Tibial artery (tissue), 4 donors: Measurements from ENCODE around the gene BTBD9.
"Not testable (repeated sequence)": the region's sequence is repeated elsewhere in the genome, so short reads cannot be mapped to it uniquely, and the experiment has no call there.

ENCODE experiments used
- DNase-seq, 2 donors: peaks; one replicate each; pipeline ENCODE4 v3.0.0-alpha.2; 2019
- H3K27ac ChIP-seq, 2 donors: fragments of 200-600 bp; sonication (generic) in 1 of 2; 1 replicate in 1 of 2; 2 replicates in 1 of 2; pipeline ENCODE4 v1.5.1; 2018 to 2019; ENCODE audit warnings: mild to moderate bottlenecking in 1 of 2
- H3K27me3 ChIP-seq, 2 donors: fragments of 200-600 bp; sonication (generic) in 1 of 2; one replicate each; pipeline versions ENCODE4 v1.5.1 to v1.6.0; 2016 to 2019
- H3K36me3 ChIP-seq, 3 donors: fragments of 200-600 bp; sonication (generic) in 2 of 3; one replicate each; pipeline ENCODE4 v1.5.1; 2016 to 2019; ENCODE audit warnings: mild to moderate bottlenecking in 2 of 3
- H3K4me1 ChIP-seq, 4 donors: fragments of 200-600 bp; sonication (generic) in 2 of 4; 1 replicate in 3 of 4; 2 replicates in 1 of 4; pipeline ENCODE4 v1.5.1; 2016 to 2019
- H3K4me3 ChIP-seq, 2 donors: fragments of 200-600 bp; sonication (generic) in 1 of 2; 1 replicate in 1 of 2; 2 replicates in 1 of 2; pipeline ENCODE4 v1.5.1; 2018 to 2019; ENCODE audit warnings: mild to moderate bottlenecking in 2 of 2
- H3K9me3 ChIP-seq, 3 donors: fragments of 200-600 bp; sonication (generic) in 1 of 3; one replicate each; pipeline ENCODE4 v1.5.1; 2016 to 2019
- intact Hi-C: fragments of 100-400 bp; cut with DNase I; formaldehyde crosslinking; loops from one replicate; pipeline ENCODE4 v1.15.0; 2023; ENCODE audit warnings: low total_unique reads
- TF ChIP-seq, protein P1 (sequence below), 2 experiments: fragments of 200-600 bp in 1 of 2; fragments of 450-650 bp in 1 of 2; IDR thresholded peaks; one replicate each; pipeline ENCODE4 v1.5.1; 2017 to 2019; ENCODE audit warnings: antibody characterized with exemption in 2 of 2, mild to moderate bottlenecking in 1 of 2, moderate library complexity in 1 of 2

BTBD9 gene

DNA sequence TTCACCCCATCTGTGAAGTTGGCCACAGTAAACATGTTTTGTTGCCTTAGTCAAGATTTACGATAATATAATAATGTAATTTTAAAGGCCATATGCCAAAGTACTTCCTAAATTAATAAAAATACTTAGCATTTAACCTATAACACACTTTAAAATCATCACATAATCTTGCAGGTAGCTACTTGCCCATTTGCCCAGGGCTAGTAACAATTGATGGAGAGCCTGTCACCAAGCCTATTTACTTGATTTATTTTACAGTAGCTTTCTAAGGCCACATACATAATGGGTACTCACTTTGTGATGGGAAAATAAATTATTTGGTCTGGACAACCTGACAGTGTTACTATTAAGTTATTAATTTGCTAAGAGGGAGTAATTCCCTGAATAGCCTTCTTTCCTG, 14.5 kb downstream of the BTBD9 start:
- no peak for DNase-seq
- Histone ChIP-seq H3K27ac (no peak overlapping the region), H3K9me3 (no peaks in the 10 kb centered on the region), H3K4me1 (peaks cover 0 to 5% (median 0%) of the 10 kb centered on the region in 4 donors), H3K4me3 (no peak overlapping the region), H3K36me3 (no peaks in the 10 kb centered on the region), H3K27me3 (no peaks in the 10 kb centered on the region)
- TF ChIP-seq, protein P1, sequence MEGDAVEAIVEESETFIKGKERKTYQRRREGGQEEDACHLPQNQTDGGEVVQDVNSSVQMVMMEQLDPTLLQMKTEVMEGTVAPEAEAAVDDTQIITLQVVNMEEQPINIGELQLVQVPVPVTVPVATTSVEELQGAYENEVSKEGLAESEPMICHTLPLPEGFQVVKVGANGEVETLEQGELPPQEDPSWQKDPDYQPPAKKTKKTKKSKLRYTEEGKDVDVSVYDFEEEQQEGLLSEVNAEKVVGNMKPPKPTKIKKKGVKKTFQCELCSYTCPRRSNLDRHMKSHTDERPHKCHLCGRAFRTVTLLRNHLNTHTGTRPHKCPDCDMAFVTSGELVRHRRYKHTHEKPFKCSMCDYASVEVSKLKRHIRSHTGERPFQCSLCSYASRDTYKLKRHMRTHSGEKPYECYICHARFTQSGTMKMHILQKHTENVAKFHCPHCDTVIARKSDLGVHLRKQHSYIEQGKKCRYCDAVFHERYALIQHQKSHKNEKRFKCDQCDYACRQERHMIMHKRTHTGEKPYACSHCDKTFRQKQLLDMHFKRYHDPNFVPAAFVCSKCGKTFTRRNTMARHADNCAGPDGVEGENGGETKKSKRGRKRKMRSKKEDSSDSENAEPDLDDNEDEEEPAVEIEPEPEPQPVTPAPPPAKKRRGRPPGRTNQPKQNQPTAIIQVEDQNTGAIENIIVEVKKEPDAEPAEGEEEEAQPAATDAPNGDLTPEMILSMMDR (IDR thresholded peaks at IDR 0.05), result no peak
- intact Hi-C loops, result no loop called here

DNA sequence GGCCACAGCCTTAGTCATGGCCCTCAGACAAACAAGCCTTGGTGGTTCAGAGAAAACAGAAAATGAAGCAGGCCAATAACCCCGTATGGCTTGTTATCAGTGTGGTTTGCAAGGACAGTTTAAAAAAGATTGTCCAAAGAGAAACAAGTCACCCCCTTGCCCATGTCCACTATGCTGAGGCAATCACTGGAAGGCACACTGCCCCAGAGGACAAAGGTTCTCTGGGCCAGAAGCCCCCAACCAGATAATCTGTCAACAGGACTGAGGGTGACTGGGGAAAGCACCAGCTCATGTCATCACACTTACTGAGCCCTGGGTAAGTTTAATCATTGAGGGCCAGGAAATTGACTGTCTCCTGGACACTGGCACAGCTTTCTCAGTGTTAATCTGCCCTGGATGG, 20.4 kb downstream of the BTBD9 start:
- H3K4me3 ChIP-seq, DNase-seq, intact Hi-C loops, H3K9me3 ChIP-seq, H3K27me3 ChIP-seq, H3K36me3 ChIP-seq: not testable (repeated sequence)
- Histone ChIP-seq H3K27ac (peak overlapping the region in 1 of 2 donors; percentile 43), H3K4me1 (peaks cover 0 to 22% (median 9%) of the 10 kb centered on the region in 4 donors)

DNA sequence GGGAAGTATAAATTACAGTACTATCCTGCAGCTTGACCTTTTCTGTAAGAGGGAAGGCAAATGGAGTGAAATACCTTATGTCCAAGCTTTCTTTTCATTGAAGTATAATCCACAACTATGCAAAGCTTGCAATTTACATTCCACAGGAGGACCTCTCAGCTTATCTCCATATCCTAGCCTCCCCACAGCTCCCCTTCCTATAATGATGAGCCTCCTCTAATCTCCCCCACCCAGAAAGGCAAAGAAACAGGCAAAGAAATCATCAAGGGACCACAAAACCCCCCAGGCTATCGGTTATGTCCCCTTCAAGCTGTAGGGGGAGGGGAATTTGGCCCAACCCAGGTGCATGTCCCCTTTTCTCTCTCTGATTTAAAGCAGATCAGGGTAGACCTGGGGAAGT, 21.4 kb downstream of the BTBD9 start:
- DNase-seq, H3K27me3 ChIP-seq, intact Hi-C loops, H3K9me3 ChIP-seq, H3K27ac ChIP-seq, H3K36me3 ChIP-seq, H3K4me3 ChIP-seq: not testable (repeated sequence)
- peaks cover 0 to 26% (median 9%) of the 10 kb centered on the region in 4 donors for H3K4me1 ChIP-seq

DNA sequence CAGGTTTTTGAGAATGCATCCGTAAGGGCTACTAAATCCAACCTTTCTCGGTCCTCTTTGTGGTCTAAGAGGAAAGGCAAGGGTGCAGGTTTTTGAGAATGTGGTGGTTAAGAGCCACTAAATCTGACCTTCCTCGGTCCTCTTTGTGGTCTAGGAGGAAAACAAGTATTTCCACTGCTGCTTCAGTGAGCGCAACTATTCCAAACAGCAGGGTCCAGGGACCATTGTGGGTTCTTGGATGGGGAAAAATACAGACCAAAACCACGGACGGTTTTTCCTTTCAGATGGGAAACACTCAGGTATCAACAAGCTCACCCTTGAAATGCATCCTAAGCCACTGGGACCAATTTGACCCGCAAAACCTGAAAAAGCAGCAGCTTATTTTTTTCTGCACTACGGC, 21.9 kb downstream of the BTBD9 start:
- H3K27ac ChIP-seq, result no peak overlapping the region

DNA sequence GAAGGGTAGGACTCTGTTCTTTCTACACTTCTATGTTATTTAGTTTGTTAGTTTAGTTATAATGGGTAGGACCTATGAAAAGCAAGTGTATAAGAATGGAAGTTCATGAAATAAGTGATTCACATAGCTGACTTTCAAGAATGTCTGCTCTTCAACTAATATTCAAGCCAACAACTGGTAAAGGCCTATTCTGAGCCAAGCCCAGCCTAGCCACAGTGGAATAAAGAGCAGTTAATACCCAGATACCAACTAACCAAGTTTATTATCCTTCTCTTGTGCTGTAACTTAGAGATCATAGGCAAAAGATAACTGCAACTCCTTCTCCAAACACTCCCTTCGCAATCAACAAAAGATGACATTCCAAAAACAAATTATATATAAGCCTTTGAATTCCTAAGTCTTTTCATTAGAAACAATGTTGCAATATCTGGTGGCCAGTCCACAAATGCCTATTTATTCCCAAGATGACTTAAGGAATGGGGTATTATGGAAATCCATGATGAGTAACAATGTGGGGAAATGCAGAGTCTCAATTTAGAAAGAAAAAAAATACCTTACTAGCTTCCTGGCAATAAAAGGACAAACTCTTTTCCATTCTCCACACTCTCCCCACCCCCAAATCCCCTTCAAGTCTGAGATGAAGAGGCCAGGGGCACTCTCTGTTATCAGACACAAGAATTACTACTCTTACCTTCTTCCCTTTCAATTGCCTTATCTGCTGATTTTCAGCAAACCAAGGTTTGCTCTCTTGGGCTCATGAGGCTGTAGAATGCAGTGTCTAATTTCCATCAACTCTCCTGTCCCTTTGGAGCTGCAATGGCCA, 27.4 kb downstream of the BTBD9 start:
- intact Hi-C loops, result no loop called here
- TF ChIP-seq, protein P1 (IDR thresholded peaks at IDR 0.05), result no peak
- H3K4me1 ChIP-seq, result peaks cover 0 to 55% (median 9%) of the 10 kb centered on the region in 4 donors
- H3K36me3 ChIP-seq, result no peaks in the 10 kb centered on the region
- no peak overlapping the region for H3K4me3 ChIP-seq
- H3K27ac ChIP-seq, result peak overlapping the region; percentile 11 to 23
- H3K9me3 ChIP-seq, result no peaks in the 10 kb centered on the region
- H3K27me3 ChIP-seq, result no peaks in the 10 kb centered on the region
- no peak for DNase-seq

More for the DNA sequence above, 21.9 kb downstream of the BTBD9 start:
- Histone ChIP-seq H3K36me3 (no peaks in the 10 kb centered on the region), H3K9me3 (no peaks in the 10 kb centered on the region), H3K27me3 (no peaks in the 10 kb centered on the region), H3K4me3 (no peak overlapping the region), H3K4me1 (peaks cover 0 to 30% (median 9%) of the 10 kb centered on the region in 4 donors)
- no peak for DNase-seq
- TF ChIP-seq, protein P1 (IDR thresholded peaks at IDR 0.05), result no peak
- intact Hi-C loops, result no loop called here

DNA sequence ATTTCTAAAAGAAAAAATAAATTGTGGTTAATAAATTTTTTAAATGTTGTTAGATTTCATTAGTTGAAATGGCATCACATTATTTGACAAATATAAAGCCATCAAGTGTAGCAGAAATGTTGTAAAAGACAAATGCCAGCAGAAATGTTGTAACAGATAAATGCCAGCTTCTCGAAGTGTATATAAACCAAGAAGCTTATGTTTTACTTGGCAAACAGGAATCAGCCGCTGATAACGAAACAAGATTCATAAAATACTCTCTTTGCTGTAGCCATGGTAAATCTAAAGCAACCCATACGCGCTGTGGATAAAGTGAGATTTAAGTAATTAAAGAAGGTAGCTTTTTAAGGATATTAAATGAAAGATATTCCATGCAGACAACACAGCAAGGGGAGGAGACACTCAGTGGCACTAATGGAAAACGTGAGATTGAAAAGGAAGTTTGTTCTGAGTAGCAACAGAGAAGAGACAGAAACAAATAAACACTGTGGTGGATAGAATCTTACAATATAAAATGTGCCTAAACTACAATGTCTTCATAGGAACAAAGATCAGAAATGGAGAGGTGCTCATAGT, 29.6 kb downstream of the BTBD9 start:
- H3K4me3 ChIP-seq, result no peak overlapping the region
- peak overlapping the region; percentile 13 to 36 for H3K27ac ChIP-seq
- no peaks in the 10 kb centered on the region for H3K36me3 ChIP-seq
- TF ChIP-seq, protein P1 (IDR thresholded peaks at IDR 0.05), result no peak
- no peaks in the 10 kb centered on the region for H3K9me3 ChIP-seq
- intact Hi-C loops, result no loop called here
- peaks cover 0 to 59% (median 9%) of the 10 kb centered on the region in 4 donors for H3K4me1 ChIP-seq
- no peak for DNase-seq
- H3K27me3 ChIP-seq, result no peaks in the 10 kb centered on the region
